GM12873 (cell line): ENCODE measurements around the gene TMPRSS11B.

ENCODE experiments used
- CTCF ChIP-seq: IDR thresholded peaks from 2 replicates; pipeline ENCODE4 v1.5.1; 2012; ENCODE audit warnings: low read depth, mild to moderate bottlenecking, moderate library complexity, low read length, control low read depth; ENCODE audit not compliant: insufficient read depth; ENCODE audit errors: missing control alignments

The TMPRSS11B gene, protein sequence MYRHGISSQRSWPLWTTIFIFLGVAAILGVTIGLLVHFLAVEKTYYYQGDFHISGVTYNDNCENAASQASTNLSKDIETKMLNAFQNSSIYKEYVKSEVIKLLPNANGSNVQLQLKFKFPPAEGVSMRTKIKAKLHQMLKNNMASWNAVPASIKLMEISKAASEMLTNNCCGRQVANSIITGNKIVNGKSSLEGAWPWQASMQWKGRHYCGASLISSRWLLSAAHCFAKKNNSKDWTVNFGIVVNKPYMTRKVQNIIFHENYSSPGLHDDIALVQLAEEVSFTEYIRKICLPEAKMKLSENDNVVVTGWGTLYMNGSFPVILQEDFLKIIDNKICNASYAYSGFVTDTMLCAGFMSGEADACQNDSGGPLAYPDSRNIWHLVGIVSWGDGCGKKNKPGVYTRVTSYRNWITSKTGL

GRCh38 chr4:68245594-68245993, at the start of gene TMPRSS11B:
Gene TMPRSS11B (minus strand): TSS chr4:68245694. CDS start chr4:68245558, 136 bp downstream.
- TF ChIP-seq CTCF: no peak

DNA sequence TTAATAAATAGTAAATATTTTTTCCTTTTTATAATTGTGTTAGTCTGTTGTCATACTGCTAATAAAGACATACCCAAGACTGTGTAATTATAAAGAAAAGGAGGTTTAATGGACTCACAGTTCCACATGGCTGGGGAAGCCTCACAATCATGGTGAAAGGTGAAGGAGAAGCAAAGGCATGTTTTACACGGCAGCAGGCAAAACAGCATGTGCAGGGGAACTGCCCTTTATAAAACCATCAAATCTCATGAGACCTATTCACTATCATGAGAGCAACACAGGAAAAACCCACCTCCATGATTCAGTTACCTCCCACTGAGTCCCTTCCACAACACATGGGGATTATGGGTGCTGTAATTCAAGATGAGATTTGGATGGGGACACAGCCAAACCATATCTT, 45.8 kb upstream of the TMPRSS11B start:
- TF ChIP-seq CTCF: no peak

DNA sequence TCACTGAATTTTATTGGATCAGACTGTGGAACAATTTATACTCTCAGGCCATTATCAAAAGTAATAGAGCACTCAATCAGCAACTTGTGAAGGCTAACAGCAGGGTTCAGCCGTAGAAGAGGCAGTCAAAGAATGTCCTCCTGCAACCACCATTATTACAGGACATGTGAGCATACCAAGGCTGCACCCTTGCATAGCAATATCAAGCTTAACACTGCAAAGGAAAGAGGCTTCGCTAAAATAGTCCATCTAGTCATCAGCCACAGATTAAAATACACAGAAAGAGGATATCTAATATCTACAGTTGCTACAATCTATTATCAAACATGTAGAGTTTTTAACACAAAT, 42.9 kb upstream of the TMPRSS11B start:
- no peak for TF ChIP-seq CTCF

- TF ChIP-seq CTCF: no peak
Measured at GRCh38 chr4:68287704-68288392, 42.4 kb upstream of the TMPRSS11B start.

GRCh38 chr4:68283714-68284113, 38.2 kb upstream of the TMPRSS11B start:
- TF ChIP-seq CTCF: no peak

GRCh38 chr4:68283095-68283494, 37.6 kb upstream of the TMPRSS11B start:
- TF ChIP-seq CTCF: no peak

- no peak for TF ChIP-seq CTCF
Measured at GRCh38 chr4:68278029-68278428, 32.5 kb upstream of the TMPRSS11B start.
